CD4-positive, alpha-beta T cell treated with Interleukin-2 at 100 ng/mL for 4 hours (primary cell): ENCODE results near the gene LRP8.

Experiments
- DNase-seq: peaks from one replicate; pipeline ENCODE4 v3.0.0-alpha.2; 2020; ENCODE audit warnings: low spot score

Gene LRP8

GRCh38 chr1:53321776-53322602, 5.9 kb downstream of the LRP8 start:
- DNase-seq: no peak

GRCh38 chr1:53321366-53321765, 6.5 kb downstream of the LRP8 start:
- DNase-seq: no peak

GRCh38 chr1:53320646-53321045, 7.2 kb downstream of the LRP8 start:
- no peak for DNase-seq

- DNase-seq: no peak
Measured at GRCh38 chr1:53319296-53320101, 8.4 kb downstream of the LRP8 start.

- no peak for DNase-seq
Measured at GRCh38 chr1:53317646-53318539, 10.0 kb downstream of the LRP8 start.

- DNase-seq: no peak
Measured at GRCh38 chr1:53316766-53317581, 10.9 kb downstream of the LRP8 start.

- DNase-seq: no peak
Measured at GRCh38 chr1:53316424-53316765, 11.5 kb downstream of the LRP8 start.

GRCh38 chr1:53315456-53316423, 12.1 kb downstream of the LRP8 start:
- DNase-seq: no peak

- DNase-seq: no peak
Measured at GRCh38 chr1:53315046-53315445, 12.8 kb downstream of the LRP8 start.

- DNase-seq: no peak
Measured at GRCh38 chr1:53314606-53315005, 13.3 kb downstream of the LRP8 start.

- DNase-seq: no peak
Measured at GRCh38 chr1:53314096-53314495, 13.8 kb downstream of the LRP8 start.

GRCh38 chr1:53313556-53313955, 14.3 kb downstream of the LRP8 start:
- DNase-seq: no peak

GRCh38 chr1:53311702-53312305, 16.1 kb downstream of the LRP8 start:
- no peak for DNase-seq

- DNase-seq: no peak
Measured at GRCh38 chr1:53310847-53311681, 16.8 kb downstream of the LRP8 start.

- no peak for DNase-seq
Measured at GRCh38 chr1:53309802-53310201, 18.1 kb downstream of the LRP8 start.

- DNase-seq: no peak
Measured at GRCh38 chr1:53308506-53308905, 19.4 kb downstream of the LRP8 start.

- DNase-seq: no peak
Measured at GRCh38 chr1:53307037-53307436, 20.8 kb downstream of the LRP8 start.

GRCh38 chr1:53306168-53306567, 21.7 kb downstream of the LRP8 start:
- no peak for DNase-seq

GRCh38 chr1:53305650-53306049, 22.2 kb downstream of the LRP8 start:
- DNase-seq: no peak
